Sigmoid colon (tissue), 4 donors: Measurements from ENCODE around the gene PSEN1.

Experiments
- EP300 ChIP-seq, 4 donors: sonication (generic); formaldehyde crosslinking; IDR thresholded peaks; one replicate each; pipeline ENCODE4 v1.6.1; 2017; ENCODE audit warnings: antibody characterized with exemption in 4 of 4
- POLR2A ChIP-seq, 2 donors: fragments of 450-650 bp; IDR thresholded peaks; one replicate each; pipeline ENCODE4 v1.6.1; 2016; ENCODE audit warnings: antibody characterized with exemption in 2 of 2, mild to moderate bottlenecking in 2 of 2, moderate library complexity in 2 of 2
- POLR2AphosphoS5 ChIP-seq, 4 donors: sonication (generic); formaldehyde crosslinking; IDR thresholded peaks; one replicate each; pipeline ENCODE4 v1.6.1; 2017; ENCODE audit warnings: antibody characterized with exemption in 4 of 4
- TF ChIP-seq, protein P1 (sequence below), 4 experiments: fragments of 450-650 bp in 3 of 4; fragments of 200-600 bp in 1 of 4; IDR thresholded peaks; one replicate each; pipeline ENCODE4 v1.5.1; 2016 to 2019; ENCODE audit warnings: antibody characterized with exemption in 4 of 4, mild to moderate bottlenecking in 3 of 4, moderate library complexity in 2 of 4

DNA sequence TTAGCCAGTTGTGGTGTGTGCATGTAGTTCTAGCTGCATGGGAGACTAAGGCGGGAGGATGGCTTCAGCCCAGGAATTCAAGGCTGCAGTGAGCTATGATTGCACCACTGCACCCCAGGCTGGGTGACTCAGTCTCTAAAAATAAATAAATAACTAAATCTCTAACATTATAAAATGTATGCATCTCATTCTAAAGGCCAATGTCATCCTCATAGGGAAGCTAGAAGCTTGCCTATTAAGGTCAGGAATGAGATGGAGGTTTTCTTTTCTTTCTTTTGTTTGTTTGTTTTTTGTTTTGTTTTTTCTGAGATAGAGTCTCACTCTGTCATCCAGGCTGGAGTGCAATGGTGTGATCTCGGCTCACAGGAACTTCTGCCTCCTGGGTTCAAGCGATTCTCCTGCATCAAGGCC lies 52.2 kb downstream of the PSEN1 start:
- TF ChIP-seq, protein P1, sequence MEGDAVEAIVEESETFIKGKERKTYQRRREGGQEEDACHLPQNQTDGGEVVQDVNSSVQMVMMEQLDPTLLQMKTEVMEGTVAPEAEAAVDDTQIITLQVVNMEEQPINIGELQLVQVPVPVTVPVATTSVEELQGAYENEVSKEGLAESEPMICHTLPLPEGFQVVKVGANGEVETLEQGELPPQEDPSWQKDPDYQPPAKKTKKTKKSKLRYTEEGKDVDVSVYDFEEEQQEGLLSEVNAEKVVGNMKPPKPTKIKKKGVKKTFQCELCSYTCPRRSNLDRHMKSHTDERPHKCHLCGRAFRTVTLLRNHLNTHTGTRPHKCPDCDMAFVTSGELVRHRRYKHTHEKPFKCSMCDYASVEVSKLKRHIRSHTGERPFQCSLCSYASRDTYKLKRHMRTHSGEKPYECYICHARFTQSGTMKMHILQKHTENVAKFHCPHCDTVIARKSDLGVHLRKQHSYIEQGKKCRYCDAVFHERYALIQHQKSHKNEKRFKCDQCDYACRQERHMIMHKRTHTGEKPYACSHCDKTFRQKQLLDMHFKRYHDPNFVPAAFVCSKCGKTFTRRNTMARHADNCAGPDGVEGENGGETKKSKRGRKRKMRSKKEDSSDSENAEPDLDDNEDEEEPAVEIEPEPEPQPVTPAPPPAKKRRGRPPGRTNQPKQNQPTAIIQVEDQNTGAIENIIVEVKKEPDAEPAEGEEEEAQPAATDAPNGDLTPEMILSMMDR (IDR thresholded peaks at IDR 0.05): no peak
- TF ChIP-seq POLR2A (IDR thresholded peaks at IDR 0.05) (no peak), POLR2AphosphoS5 (IDR thresholded peaks at IDR 0.05) (no peak), EP300 (IDR thresholded peaks at IDR 0.05) (no peak)
